ENCODE data around the gene MRPL36. TPM values are rescaled to one million over a fixed set of nuclear protein-coding genes. Genes with fewer than 3 reads are reported as not detected.

The MRPL36 gene
- total and polyA plus RNA-seq, 12 donors, result 43.4 to 126 (median 49.8) TPM

GRCh38 chr5:1787472-1788047 is 12.1 kb downstream of the MRPL36 start:
- H3K27ac ChIP-seq, result no peak overlapping the region
- 94 to 96% methylated on average over 11 to 12 of the region's 12 CpGs for WGBS, 2 donors
- DNase-seq (no peak), ATAC-seq (no peak)
- H3K27me3 ChIP-seq, result peaks cover 0 to 9% (median 0%) of the 10 kb centered on the region in 7 donors
- H3K36me3 ChIP-seq, result no peaks in the 10 kb centered on the region
- peaks cover 0 to 25% (median 6%) of the 10 kb centered on the region in 9 donors for H3K4me1 ChIP-seq
- intact Hi-C loops (cut with DNase I), result no loop called here
- no peak overlapping the region for H3K4me3 ChIP-seq
- TF ChIP-seq CTCF (IDR thresholded peaks at IDR 0.05), result no peak
- no peaks in the 10 kb centered on the region for H3K9me3 ChIP-seq

DNA sequence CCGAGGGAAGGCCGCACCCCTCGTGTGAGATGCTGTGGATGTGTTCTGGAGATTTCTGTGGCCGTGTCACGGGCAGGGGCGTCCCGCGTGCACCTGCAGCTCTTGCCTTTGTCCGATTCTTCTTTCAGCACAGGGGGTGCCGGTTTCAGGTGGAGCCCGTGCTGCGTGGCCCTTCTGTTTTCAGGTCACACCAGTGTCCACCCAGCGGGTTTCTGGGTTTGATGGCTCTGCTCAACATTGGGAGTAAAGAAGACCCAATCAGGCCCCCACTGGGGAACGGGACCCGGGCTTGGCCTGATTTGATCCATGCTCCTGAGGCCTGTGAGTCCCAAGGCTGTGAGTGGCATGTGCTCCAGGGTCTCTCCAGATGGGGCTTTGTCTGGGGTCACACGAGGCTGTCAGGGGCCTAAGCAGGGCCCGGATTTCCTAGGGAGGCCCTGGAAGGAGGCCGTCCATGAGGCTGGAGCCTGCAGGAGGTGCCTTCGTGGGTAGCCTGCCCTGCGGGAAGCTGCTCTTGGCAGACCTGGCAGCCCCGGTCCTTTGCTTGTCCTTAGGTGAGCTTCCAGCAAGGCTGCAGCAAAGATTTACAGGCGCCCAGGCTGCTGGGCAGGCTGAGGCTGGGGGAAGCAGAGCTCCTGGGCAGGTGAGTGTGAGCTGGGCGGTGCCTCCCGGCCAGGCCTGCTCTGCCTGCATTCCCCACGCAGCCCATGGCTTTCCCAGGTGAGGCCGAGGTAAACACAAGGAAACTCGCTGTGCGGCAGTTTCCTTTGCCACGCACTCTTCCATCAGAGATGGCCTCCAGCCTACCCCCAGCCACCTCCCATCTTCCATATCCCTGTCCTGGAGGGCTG is 12.8 kb downstream of the MRPL36 start:
- H3K4me1 ChIP-seq, result peaks cover 0 to 18% (median 6%) of the 10 kb centered on the region in 9 donors
- H3K27ac ChIP-seq, result no peak overlapping the region
- intact Hi-C loops (cut with DNase I), result no loop called here
- no peak for ATAC-seq
- no peak for TF ChIP-seq CTCF (IDR thresholded peaks at IDR 0.05)
- no peak for DNase-seq
- H3K4me3 ChIP-seq, result no peak overlapping the region
- H3K9me3 ChIP-seq, result no peaks in the 10 kb centered on the region
- no peaks in the 10 kb centered on the region for H3K36me3 ChIP-seq
- peaks cover 0 to 9% (median 0%) of the 10 kb centered on the region in 7 donors for H3K27me3 ChIP-seq
- WGBS, 2 donors, result 94 to 95% methylated on average over 29 of the region's 29 CpGs

DNA sequence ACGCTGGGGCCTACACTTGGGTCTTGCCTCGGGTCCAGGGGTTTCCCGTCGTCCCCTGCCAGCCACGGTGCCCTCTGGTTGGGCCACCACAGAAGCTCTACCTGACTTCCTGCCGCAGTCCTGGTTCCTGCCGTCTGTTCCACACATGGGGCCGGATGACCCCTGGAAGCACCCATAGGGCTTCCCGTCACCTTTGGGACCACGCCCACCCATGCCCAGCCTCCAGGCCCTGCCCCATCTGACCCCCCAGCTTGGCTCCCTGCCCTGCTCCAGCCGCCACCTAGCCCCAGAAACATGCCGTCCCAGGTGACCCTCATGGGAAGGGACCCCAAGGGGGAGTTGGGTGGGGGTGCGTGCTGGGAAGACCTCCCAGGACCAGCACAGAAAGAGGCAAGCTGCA is 13.7 kb downstream of the MRPL36 start:
- peaks cover 0 to 9% (median 0%) of the 10 kb centered on the region in 7 donors for H3K27me3 ChIP-seq
- H3K4me1 ChIP-seq, result peaks cover 0 to 17% (median 6%) of the 10 kb centered on the region in 9 donors
- H3K36me3 ChIP-seq, result no peaks in the 10 kb centered on the region
- DNase-seq (no peak), ATAC-seq (no peak)
- no peak for TF ChIP-seq CTCF (IDR thresholded peaks at IDR 0.05)
- no peak overlapping the region for H3K4me3 ChIP-seq
- 91 to 92% methylated on average over 13 of the region's 13 CpGs for WGBS, 2 donors
- H3K27ac ChIP-seq, result no peak overlapping the region
- intact Hi-C loops (cut with DNase I), result no loop called here
- H3K9me3 ChIP-seq, result no peaks in the 10 kb centered on the region

GRCh38 chr5:1785062-1785461 is 14.6 kb downstream of the MRPL36 start:
- Histone ChIP-seq H3K9me3 (no peaks in the 10 kb centered on the region), H3K27me3 (peaks cover 0 to 9% (median 0%) of the 10 kb centered on the region in 7 donors), H3K4me3 (no peak overlapping the region), H3K36me3 (no peaks in the 10 kb centered on the region), H3K27ac (no peak overlapping the region), H3K4me1 (peaks cover 0 to 8% (median 6%) of the 10 kb centered on the region in 9 donors)
- 77 to 86% methylated on average over 8 of the region's 8 CpGs for WGBS, 2 donors
- DNase-seq, result no peak
- TF ChIP-seq CTCF (IDR thresholded peaks at IDR 0.05), result no peak
- intact Hi-C loops (cut with DNase I), result no loop called here
- ATAC-seq, result no peak

All from heart right ventricle (tissue), 16 donors.